ENCODE results near the gene FGFRL1. TPM values are rescaled to one million over a fixed set of nuclear protein-coding genes. Genes with fewer than 3 reads are reported as not detected.

FGFRL1 gene
- polyA plus RNA-seq, 1 donor (not counting 4 experiments of a cell fraction or from before 2014, with no cell fraction given), result 2.8 TPM

GRCh38 chr4:966266-967112 is 44.9 kb upstream of the FGFRL1 start:
- TF ChIP-seq CTCF (optimal IDR thresholded peaks at IDR 0.05 in 1 of 3, IDR thresholded peaks at IDR 0.05 in 1 of 3, conservative IDR thresholded peaks at IDR 0.05 in 1 of 3; ENCODE audit: extremely low read depth in 1 of 3, insufficient read depth in 2 of 3, low read length in 3 of 3) (no peak), EZH2 (IDR thresholded peaks at IDR 0.05; ENCODE audit: low read length) (no peak)
- FAIRE-seq (no peak), DNase-seq (ENCODE audit: low read depth, low spot score) (no peak)
- Histone ChIP-seq H3K4me3 (ENCODE audit: control insufficient read depth in 2 of 3, extremely low read depth in 1 of 3, insufficient read depth in 2 of 3, low read depth in 1 of 3, low read length in 3 of 3) (no peak overlapping the region), H3K27ac (ENCODE audit: control insufficient read depth, insufficient read depth, low read length) (no peak overlapping the region), H3K9ac (ENCODE audit: control insufficient read depth, extremely low read depth, insufficient read depth, low read length) (no peak overlapping the region), H3K9me3 (ENCODE audit: control insufficient read depth, low read depth, low read length) (no peaks in the 10 kb centered on the region), H3K9me1 (ENCODE audit: control insufficient read depth, extremely low read depth, insufficient read depth, low read length) (peaks cover 3% of the 10 kb centered on the region), H4K20me1 (ENCODE audit: control insufficient read depth, extremely low read depth, insufficient read depth, low read length) (peaks cover 9% of the 10 kb centered on the region), H3K79me2 (ENCODE audit: control insufficient read depth, insufficient read depth, low read length) (no peaks in the 10 kb centered on the region), H3K36me3 (ENCODE audit: control insufficient read depth in 2 of 2, extremely low read depth in 1 of 2, insufficient read depth in 2 of 2, low read length in 2 of 2) (peaks cover 4 to 19% of the 10 kb centered on the region in 2 experiments), H3K4me1 (ENCODE audit: control insufficient read depth, extremely low read depth, insufficient read depth, low read length) (peaks cover 17% of the 10 kb centered on the region), H2AFZ (ENCODE audit: control insufficient read depth, low read length) (no peak overlapping the region), H3K27me3 (ENCODE audit: control insufficient read depth, extremely low read depth, insufficient read depth, low read length) (no peaks in the 10 kb centered on the region), H3K4me2 (ENCODE audit: control insufficient read depth, extremely low read depth, insufficient read depth, low read depth, low read length) (no peak overlapping the region)
- dilution Hi-C loops (cut with MboI; ENCODE audit: extremely low pct_ligation_motif_present, low sequenced_read_pairs), result no loop called here

DNA sequence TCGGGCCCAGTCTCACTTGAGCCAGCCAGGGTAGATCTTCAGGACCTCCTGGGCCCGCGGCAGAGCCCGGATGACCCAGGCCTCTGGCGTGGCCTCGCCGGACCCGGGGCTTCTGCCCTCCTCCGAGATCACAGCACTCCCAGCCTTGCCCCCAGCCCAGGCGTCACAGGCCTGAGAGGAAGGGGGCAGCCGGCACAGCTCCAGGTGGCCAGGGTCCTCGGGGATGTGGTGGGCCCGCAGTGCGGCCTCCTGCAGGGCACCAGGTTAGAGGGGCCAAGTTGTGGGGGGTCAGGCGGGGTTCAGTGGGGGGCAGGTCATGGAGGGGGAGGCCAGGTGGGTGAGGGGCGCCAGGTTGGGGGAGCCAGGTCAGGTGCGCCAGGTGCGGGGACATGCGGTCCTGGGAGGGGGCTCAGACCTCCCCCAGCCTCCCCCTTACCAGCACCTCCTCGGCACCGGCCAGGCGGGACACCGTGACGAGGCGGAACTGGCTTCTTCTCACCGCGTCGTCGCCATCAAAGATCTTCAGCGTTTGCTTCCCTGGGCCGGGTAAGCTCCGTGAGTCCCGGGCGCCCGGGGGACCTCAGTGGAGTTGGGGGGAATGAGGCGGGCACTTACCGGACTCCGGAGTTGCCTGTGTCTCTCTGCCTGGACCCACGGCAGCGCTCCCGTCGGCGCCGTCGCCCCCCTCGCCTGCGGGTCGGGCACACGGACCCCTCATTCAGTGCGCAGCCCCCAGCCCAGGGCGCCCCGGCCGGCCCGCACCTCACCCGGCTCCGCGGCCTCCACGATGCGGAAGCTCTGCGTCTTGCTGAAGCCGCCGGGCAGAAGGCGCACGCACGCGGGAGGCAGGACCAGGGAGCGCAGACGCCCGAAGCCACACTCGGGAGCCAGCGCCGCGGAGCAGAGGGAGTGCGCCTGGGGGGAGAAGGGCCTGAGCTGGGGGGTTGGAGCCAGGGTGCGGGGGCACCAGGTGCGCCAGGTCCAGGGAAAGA is 44.0 kb upstream of the FGFRL1 start:
- dilution Hi-C loops (cut with MboI; ENCODE audit: extremely low pct_ligation_motif_present, low sequenced_read_pairs), result no loop called here
- peaks cover 19% of the 10 kb centered on the region for H3K4me1 ChIP-seq (ENCODE audit: control insufficient read depth, extremely low read depth, insufficient read depth, low read length)
- no peak for TF ChIP-seq EZH2 (IDR thresholded peaks at IDR 0.05; ENCODE audit: low read length)
- no peak for TF ChIP-seq CTCF (optimal IDR thresholded peaks at IDR 0.05 in 1 of 3, IDR thresholded peaks at IDR 0.05 in 1 of 3, conservative IDR thresholded peaks at IDR 0.05 in 1 of 3; ENCODE audit: extremely low read depth in 1 of 3, insufficient read depth in 2 of 3, low read length in 3 of 3)
- H3K36me3 ChIP-seq (ENCODE audit: control insufficient read depth in 2 of 2, extremely low read depth in 1 of 2, insufficient read depth in 2 of 2, low read length in 2 of 2), result peaks cover 4 to 17% of the 10 kb centered on the region in 2 experiments
- no peak overlapping the region for H3K4me2 ChIP-seq (ENCODE audit: control insufficient read depth, extremely low read depth, insufficient read depth, low read depth, low read length)
- no peaks in the 10 kb centered on the region for H3K27me3 ChIP-seq (ENCODE audit: control insufficient read depth, extremely low read depth, insufficient read depth, low read length)
- H4K20me1 ChIP-seq (ENCODE audit: control insufficient read depth, extremely low read depth, insufficient read depth, low read length), result peaks cover 3% of the 10 kb centered on the region
- DNase-seq (ENCODE audit: low read depth, low spot score), result no peak
- no peak overlapping the region for H2AFZ ChIP-seq (ENCODE audit: control insufficient read depth, low read length)
- no peak for FAIRE-seq
- no peaks in the 10 kb centered on the region for H3K9me3 ChIP-seq (ENCODE audit: control insufficient read depth, low read depth, low read length)
- no peak overlapping the region for H3K4me3 ChIP-seq (ENCODE audit: control insufficient read depth in 2 of 3, extremely low read depth in 1 of 3, insufficient read depth in 2 of 3, low read depth in 1 of 3, low read length in 3 of 3)
- no peaks in the 10 kb centered on the region for H3K9me1 ChIP-seq (ENCODE audit: control insufficient read depth, extremely low read depth, insufficient read depth, low read length)
- no peak overlapping the region for H3K27ac ChIP-seq (ENCODE audit: control insufficient read depth, insufficient read depth, low read length)
- H3K79me2 ChIP-seq (ENCODE audit: control insufficient read depth, insufficient read depth, low read length), result no peaks in the 10 kb centered on the region
- no peak overlapping the region for H3K9ac ChIP-seq (ENCODE audit: control insufficient read depth, extremely low read depth, insufficient read depth, low read length)

All from keratinocyte (primary cell).